ENCODE data around the gene NT5C2.
A peak's percentile ranks its signal among the peaks of the same experiment; 100 is the strongest.
"Not testable (repeated sequence)": the region's sequence is repeated elsewhere in the genome, so short reads cannot be mapped to it uniquely, and the experiment has no call there.

Gene NT5C2

DNA sequence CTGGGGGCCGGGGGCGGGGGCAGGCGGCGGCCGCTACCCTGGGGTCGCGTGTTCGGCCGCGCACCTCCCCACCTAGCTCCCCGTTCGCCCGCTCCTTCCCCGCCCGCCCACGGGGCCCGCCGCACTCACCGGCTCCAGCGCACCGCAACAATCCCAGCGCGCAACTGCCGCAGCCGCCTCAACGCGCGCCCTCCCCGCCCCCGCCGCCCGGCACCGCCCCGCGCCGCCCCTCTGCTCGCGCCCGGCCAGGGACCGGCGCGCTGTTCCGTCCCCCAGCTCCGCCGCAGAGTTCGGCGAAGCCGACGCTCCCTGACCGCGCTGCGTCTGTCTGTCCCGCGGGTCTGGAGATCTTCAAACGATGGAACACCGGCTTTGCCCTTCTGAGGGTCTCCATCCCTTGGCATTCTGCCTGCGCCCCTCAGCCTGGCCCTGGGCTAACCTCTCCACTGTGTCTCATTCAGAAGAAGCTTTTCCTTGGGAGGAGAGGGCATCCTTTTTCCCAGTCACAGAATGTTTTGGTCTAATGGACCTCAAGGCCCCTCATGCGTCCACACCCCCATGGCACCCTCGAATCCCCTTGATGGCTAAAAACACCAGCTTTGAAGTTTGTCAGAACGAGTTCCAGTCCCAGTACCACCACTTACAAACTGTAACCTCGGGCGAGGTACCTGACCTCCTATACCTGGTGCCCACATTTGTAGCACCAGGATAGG, at the start of gene NT5C2:
Gene NT5C2, minus strand, starts transcription at position 166 of the 713 bp plus-strand sequence. CDS start 18,314 bp downstream, outside the sequence.
- DNase-seq = peak; percentile 75

GRCh38 chr10:103241262-103242011, 48.4 kb upstream of the NT5C2 start:
- DNase-seq = peak; percentile 24

DNA sequence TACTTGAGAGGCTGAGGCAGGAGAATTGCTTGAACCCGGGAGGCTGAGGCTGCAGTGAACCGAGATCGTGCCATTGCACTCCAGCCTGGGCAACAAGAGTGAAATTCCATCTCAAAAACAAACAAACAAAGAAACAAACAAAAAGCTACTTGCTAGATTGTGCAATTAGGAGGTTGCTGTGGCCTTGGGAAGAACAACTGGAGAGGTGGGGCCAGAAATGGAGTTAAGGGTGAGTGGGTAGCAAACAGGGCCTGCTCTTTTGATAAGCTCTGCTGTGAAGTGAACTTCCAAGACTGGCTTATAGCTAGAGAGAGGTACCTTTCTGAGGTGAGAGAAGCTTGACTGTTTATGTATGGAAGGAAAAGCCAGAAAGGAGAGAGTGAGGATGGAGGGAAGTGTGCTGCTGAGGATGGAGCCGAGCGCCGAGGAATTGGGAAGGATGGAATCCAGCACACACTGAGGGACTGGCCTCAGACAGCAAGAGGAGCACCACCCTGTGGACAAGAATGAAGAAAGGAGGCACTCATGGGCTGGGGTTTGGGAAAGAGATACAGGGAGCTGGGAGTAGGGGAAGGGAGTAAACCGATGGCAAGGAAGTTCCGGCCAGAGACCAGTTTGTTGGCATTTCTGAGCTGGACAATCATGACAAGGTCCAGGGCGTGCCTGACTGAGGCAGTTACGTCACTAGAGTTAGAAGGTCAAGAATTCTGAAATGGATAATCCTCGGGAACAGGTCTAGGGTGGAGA, 45.6 kb upstream of the NT5C2 start:
- DNase-seq = no peak

GRCh38 chr10:103235775-103236174, 42.7 kb upstream of the NT5C2 start:
- DNase-seq = no peak

DNA sequence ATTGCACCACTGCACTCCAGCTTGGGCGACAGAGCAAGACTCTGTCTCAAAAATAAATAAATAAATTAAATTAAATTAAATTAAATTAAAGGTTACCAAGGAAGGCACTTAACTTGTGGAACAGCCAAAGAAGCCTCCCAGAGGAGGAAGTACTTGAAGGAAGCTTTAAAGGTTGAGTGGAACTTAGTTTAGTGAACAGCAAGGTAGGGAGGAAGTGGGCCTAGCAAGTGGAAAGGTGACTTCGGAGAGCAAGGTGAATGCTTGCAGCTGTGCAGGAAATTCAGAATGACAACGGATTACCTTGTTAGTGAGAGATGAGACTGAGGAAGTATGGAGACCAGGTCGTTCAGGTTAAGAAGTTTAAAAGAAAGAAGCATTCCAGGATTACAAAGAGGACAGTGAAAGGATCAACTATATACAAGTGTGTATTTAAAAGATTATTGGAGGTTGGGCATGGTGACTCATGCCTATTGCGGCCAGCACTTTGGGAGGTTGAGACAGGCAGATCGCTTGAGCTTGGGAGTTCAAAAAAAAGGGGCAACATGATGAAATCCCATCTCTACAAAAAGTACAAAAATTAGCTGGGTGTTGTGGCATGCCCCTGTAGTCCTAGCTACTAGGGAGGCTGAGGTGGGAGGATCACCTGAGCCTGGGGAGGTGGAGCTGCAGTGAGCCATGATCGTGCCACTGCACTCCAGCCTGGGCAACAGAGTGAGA, 39.9 kb upstream of the NT5C2 start:
- no peak for DNase-seq

DNA sequence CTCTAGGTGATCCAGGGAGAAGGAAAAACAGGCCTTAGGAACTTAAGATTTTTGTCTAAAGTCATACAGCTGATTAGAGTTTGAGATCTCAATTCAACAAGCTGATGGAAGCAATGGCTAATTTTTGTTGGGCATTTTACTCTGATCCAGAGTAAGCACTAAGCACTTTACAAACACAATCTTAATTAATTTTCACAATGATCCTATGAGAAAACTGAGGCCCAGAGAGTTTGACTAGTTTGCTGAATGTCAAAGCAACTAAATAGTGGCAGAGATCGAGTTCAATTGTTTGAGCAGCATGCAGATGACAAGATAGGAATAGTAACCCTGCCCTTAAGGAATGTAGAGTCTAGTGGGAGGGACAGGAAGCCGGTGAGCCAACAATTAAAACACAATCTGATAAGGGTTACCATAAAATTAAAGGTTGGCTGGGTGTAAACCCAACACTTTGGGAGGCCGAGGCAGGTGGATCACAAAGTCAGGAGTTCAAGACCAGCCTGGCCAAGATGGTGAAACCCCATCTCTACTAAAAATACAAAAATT, 39.1 kb upstream of the NT5C2 start:
- DNase-seq = no peak

DNA sequence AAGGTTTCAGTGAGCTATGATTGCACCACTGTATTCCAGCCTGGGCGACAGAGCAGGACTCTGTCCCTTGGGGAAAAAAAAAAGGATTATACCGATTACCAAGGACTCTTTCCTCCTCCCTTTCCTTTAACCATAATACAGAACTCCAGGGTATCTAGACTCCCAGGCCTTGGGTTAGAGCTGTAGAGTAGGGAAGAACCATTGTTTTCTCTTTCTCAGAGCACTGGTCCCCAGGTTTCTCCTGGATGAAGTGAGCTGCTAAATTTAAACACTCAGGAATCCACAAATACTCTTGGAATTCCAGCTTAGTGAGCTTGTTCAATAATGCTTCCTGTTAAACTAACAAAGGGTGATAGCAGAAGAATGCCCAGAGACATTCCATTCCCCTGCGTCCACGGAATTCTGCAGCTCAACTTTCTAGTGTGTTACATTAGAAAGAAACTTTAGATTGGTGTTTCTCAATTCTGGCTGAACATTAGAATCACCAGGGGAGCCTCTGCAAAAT, 38.0 kb upstream of the NT5C2 start:
- no peak for DNase-seq

GRCh38 chr10:103227416-103227815, 34.3 kb upstream of the NT5C2 start:
- DNase-seq = no peak

- DNase-seq = no peak
Observed at GRCh38 chr10:103225939-103226338, 32.9 kb upstream of the NT5C2 start.

GRCh38 chr10:103224721-103225120, 31.6 kb upstream of the NT5C2 start:
- not testable (repeated sequence) for DNase-seq

DNA sequence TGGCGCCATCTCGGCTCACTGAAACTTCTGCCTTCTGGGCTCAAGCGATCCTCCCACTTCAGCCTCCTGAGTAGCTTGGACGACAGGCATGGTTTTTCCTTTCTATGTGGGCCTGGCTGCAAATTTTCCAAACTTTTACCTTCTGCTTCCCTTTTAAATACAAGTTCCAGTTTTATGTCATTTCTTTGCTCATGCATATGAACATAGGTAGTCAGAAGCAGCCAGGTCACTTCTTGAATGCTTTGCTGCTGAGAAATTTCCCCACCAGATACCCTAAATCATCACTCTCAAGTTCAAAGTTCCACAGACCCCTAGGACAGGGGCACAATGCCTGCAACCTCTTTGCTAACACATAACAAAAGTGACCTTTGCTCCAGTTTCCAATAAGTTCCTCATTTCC, 31.1 kb upstream of the NT5C2 start:
- DNase-seq = no peak

DNA sequence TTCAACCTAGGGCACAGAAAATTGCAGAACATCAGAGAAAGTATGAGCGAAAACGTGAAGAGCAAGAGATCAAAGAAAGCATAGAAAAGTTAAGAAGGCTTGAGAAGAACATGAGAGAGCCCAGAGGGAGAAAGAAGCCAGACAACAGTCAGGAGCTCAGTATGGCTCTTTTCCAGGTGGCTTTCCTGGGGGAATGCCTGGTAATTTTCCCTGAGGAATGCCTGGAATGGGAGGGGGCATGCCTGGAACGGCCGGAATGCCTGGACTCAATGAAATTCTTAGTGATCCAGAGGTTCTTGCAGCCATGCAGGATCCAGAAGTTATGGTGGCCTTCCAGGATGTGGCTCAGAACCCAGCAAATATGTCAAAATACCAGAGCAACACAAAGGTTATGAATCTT, 23.3 kb upstream of the NT5C2 start:
- DNase-seq = not testable (repeated sequence)

DNA sequence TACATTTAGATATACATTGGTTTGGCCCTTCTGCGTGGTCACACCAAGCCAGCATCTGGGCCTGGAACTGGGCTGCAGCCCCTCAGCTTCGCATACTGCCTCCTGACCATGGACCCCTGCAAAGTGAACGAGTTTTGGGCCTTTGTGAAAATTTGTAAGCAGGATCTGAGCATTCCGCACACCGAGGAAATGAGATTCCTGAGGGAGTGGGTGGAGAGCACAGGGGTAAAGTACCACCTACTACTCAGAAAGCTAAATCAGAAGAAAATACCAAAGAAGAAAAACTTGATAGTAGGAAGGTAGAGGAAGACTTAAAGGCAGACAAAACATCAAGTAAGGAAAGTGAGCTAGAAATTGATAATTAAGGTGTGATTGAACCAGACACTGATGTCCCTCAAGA, 22.5 kb upstream of the NT5C2 start:
- DNase-seq = no peak

GRCh38 chr10:103210262-103210661, 17.2 kb upstream of the NT5C2 start:
- not testable (repeated sequence) for DNase-seq

- DNase-seq = not testable (repeated sequence)
Observed at GRCh38 chr10:103207643-103208042, 14.6 kb upstream of the NT5C2 start.

DNA sequence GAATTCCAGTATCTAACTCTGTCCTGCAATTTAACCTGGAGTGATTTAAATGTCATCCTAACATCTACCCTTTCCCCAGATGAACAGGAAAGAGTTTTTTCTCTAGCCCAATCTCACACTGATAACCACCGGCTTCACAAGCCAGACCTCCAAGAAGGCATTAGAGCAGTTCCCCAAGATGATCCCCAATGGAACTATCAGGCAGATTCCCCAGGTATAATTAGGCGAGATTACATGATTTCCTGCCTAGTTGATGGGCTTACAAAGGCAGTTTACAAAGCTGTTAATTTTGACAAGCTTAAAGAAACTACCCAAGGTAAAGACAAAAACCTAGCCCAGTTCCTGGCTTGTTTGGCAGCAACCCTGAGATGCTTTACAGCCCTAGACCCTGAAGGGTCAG, 14.1 kb upstream of the NT5C2 start:
- no peak for DNase-seq

DNA sequence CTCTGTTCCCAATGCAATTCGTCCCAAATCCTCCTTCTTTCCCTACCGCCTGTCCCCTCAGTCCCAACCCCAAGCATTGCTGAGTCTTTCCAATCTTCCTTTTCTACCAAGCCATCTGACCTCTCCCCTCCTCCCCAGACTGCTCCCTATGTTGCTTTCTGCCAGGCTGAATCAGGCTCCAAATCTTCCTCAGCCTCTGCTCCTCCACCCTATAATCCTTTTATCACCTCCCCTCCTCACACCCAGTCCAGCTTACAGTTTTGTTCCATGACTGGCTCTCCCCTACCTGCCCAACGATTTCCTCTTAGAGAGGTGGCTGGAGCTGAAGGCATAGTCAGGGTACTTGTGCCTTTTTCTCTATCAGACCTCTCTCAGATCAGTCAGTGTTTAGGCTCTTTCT, 13.6 kb upstream of the NT5C2 start:
- DNase-seq = not testable (repeated sequence)

- not testable (repeated sequence) for DNase-seq
Observed at GRCh38 chr10:103205401-103205800, 12.3 kb upstream of the NT5C2 start.

- no peak for DNase-seq
Observed at GRCh38 chr10:103204353-103205255, 11.5 kb upstream of the NT5C2 start.

- no peak for DNase-seq
Observed at GRCh38 chr10:103203466-103203865, 10.4 kb upstream of the NT5C2 start.

DNA sequence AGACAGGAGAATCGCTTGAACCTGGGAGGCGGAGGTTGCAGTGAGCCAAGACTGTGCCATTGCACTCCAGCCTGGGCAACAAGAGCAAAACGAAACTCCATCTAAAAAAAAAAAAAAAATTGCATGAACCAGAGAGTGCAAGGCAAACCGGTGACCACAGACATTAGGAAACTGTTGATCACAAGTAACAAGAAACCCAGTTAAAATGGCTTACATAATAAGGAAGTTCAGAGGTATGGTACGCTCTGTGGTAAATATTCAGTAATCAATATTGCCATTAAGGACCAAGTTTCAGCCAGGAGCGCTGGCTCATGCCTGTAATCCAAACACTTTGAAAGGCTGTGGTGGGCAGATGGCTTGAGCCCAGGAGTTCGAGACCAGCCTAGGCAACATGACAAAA, 9.2 kb upstream of the NT5C2 start:
- DNase-seq = no peak
